ENCODE data around the gene SCGN. TPM values are rescaled to one million over a fixed set of nuclear protein-coding genes. Genes with fewer than 3 reads are reported as not detected.

SCGN gene
- polyA plus RNA-seq, 1 donor (not counting 4 experiments of a cell fraction or from before 2014, with no cell fraction given) = not detected

- H3K4me3 ChIP-seq (ENCODE audit: control insufficient read depth in 2 of 3, extremely low read depth in 1 of 3, insufficient read depth in 2 of 3, low read depth in 1 of 3, low read length in 3 of 3) = no peak overlapping the region
- no peaks in the 10 kb centered on the region for H4K20me1 ChIP-seq (ENCODE audit: control insufficient read depth, extremely low read depth, insufficient read depth, low read length)
- H2AFZ ChIP-seq (ENCODE audit: control insufficient read depth, low read length) = no peak overlapping the region
- H3K9ac ChIP-seq (ENCODE audit: control insufficient read depth, extremely low read depth, insufficient read depth, low read length) = no peak overlapping the region
- H3K4me2 ChIP-seq (ENCODE audit: control insufficient read depth, extremely low read depth, insufficient read depth, low read depth, low read length) = no peak overlapping the region
- no peaks in the 10 kb centered on the region for H3K9me1 ChIP-seq (ENCODE audit: control insufficient read depth, extremely low read depth, insufficient read depth, low read length)
- no peaks in the 10 kb centered on the region for H3K9me3 ChIP-seq (ENCODE audit: control insufficient read depth, low read depth, low read length)
- no peaks in the 10 kb centered on the region for H3K79me2 ChIP-seq (ENCODE audit: control insufficient read depth, insufficient read depth, low read length)
- peaks cover 3 to 4% of the 10 kb centered on the region in 2 experiments for H3K36me3 ChIP-seq (ENCODE audit: control insufficient read depth in 2 of 2, extremely low read depth in 1 of 2, insufficient read depth in 2 of 2, low read length in 2 of 2)
- H3K27ac ChIP-seq (ENCODE audit: control insufficient read depth, insufficient read depth, low read length) = no peak overlapping the region
- FAIRE-seq (no peak), DNase-seq (ENCODE audit: low read depth, low spot score) (no peak)
- H3K4me1 ChIP-seq (ENCODE audit: control insufficient read depth, extremely low read depth, insufficient read depth, low read length) = peaks cover 3% of the 10 kb centered on the region
- H3K27me3 ChIP-seq (ENCODE audit: control insufficient read depth, extremely low read depth, insufficient read depth, low read length) = no peaks in the 10 kb centered on the region
- dilution Hi-C loops (cut with MboI; ENCODE audit: extremely low pct_ligation_motif_present, low sequenced_read_pairs) = no loop called here
- TF ChIP-seq CTCF (optimal IDR thresholded peaks at IDR 0.05 in 1 of 3, IDR thresholded peaks at IDR 0.05 in 1 of 3, conservative IDR thresholded peaks at IDR 0.05 in 1 of 3; ENCODE audit: extremely low read depth in 1 of 3, insufficient read depth in 2 of 3, low read length in 3 of 3) (no peak), EZH2 (IDR thresholded peaks at IDR 0.05; ENCODE audit: low read length) (no peak)
Measured at GRCh38 chr6:25615471-25615870, 36.5 kb upstream of the SCGN start.

GRCh38 chr6:25617997-25618396 is 34.0 kb upstream of the SCGN start:
- no peaks in the 10 kb centered on the region for H3K9me1 ChIP-seq (ENCODE audit: control insufficient read depth, extremely low read depth, insufficient read depth, low read length)
- DNase-seq (ENCODE audit: low read depth, low spot score) = no peak
- no peak overlapping the region for H3K27ac ChIP-seq (ENCODE audit: control insufficient read depth, insufficient read depth, low read length)
- TF ChIP-seq EZH2 (IDR thresholded peaks at IDR 0.05; ENCODE audit: low read length) (no peak), CTCF (optimal IDR thresholded peaks at IDR 0.05 in 1 of 3, IDR thresholded peaks at IDR 0.05 in 1 of 3, conservative IDR thresholded peaks at IDR 0.05 in 1 of 3; ENCODE audit: extremely low read depth in 1 of 3, insufficient read depth in 2 of 3, low read length in 3 of 3) (no peak)
- no peak overlapping the region for H3K4me3 ChIP-seq (ENCODE audit: control insufficient read depth in 2 of 3, extremely low read depth in 1 of 3, insufficient read depth in 2 of 3, low read depth in 1 of 3, low read length in 3 of 3)
- H3K36me3 ChIP-seq (ENCODE audit: control insufficient read depth in 2 of 2, extremely low read depth in 1 of 2, insufficient read depth in 2 of 2, low read length in 2 of 2) = peaks cover 3 to 4% of the 10 kb centered on the region in 2 experiments
- no peak overlapping the region for H3K4me2 ChIP-seq (ENCODE audit: control insufficient read depth, extremely low read depth, insufficient read depth, low read depth, low read length)
- dilution Hi-C loops (cut with MboI; ENCODE audit: extremely low pct_ligation_motif_present, low sequenced_read_pairs) = no loop called here
- no peak overlapping the region for H2AFZ ChIP-seq (ENCODE audit: control insufficient read depth, low read length)
- H3K9ac ChIP-seq (ENCODE audit: control insufficient read depth, extremely low read depth, insufficient read depth, low read length) = no peak overlapping the region
- FAIRE-seq = no peak
- H3K79me2 ChIP-seq (ENCODE audit: control insufficient read depth, insufficient read depth, low read length) = no peaks in the 10 kb centered on the region
- H3K9me3 ChIP-seq (ENCODE audit: control insufficient read depth, low read depth, low read length) = no peaks in the 10 kb centered on the region
- no peaks in the 10 kb centered on the region for H3K27me3 ChIP-seq (ENCODE audit: control insufficient read depth, extremely low read depth, insufficient read depth, low read length)
- H3K4me1 ChIP-seq (ENCODE audit: control insufficient read depth, extremely low read depth, insufficient read depth, low read length) = peaks cover 3% of the 10 kb centered on the region
- no peaks in the 10 kb centered on the region for H4K20me1 ChIP-seq (ENCODE audit: control insufficient read depth, extremely low read depth, insufficient read depth, low read length)
